MM.1S (cell line): ENCODE results near the gene NPAS1.

ENCODE experiments used
- DNase-seq: peaks from one replicate; pipeline ENCODE4 v3.0.0-alpha.2; 2015
- H2AFZ ChIP-seq: fragments of 300-600 bp; sonication (generic); 2 replicates; pipeline ENCODE4 v1.6.0; 2016; ENCODE audit warnings: antibody characterized with exemption, low read length
- H3F3A ChIP-seq: fragments of 300-600 bp; sonication (generic); 2 replicates; pipeline ENCODE4 v1.6.1; 2016; ENCODE audit warnings: mild to moderate bottlenecking, antibody characterized with exemption, low read length, moderate library complexity, mixed read lengths; ENCODE audit not compliant: insufficient read depth
- H3K27ac ChIP-seq: fragments of 300-600 bp; sonication (generic); 2 replicates; pipeline ENCODE4 v1.5.1; 2016; ENCODE audit warnings: mild to moderate bottlenecking, low read length
- H3K27me3 ChIP-seq: fragments of 300-600 bp; sonication (generic); replicated peaks from 2 replicates; pipeline ENCODE4 v1.6.0; 2016; ENCODE audit warnings: low read length; ENCODE audit not compliant: insufficient read depth
- H3K36me3 ChIP-seq: fragments of 300-600 bp; sonication (generic); replicated peaks from 2 replicates; pipeline ENCODE4 v1.6.1; 2016; ENCODE audit warnings: mild to moderate bottlenecking, low read length, mixed read lengths; ENCODE audit not compliant: insufficient read depth
- H3K4me1 ChIP-seq: fragments of 300-600 bp; sonication (generic); 2 replicates; pipeline ENCODE4 v1.6.1; 2016; ENCODE audit warnings: low read length, mixed read lengths
- H3K4me2 ChIP-seq: fragments of 300-600 bp; sonication (generic); 2 replicates; pipeline ENCODE4 v1.6.0; 2016; ENCODE audit warnings: low read depth, low read length
- H3K4me3 ChIP-seq: fragments of 300-600 bp; sonication (generic); 2 replicates; pipeline ENCODE4 v1.5.1; 2016; ENCODE audit warnings: low read length, mixed read lengths
- H3K79me2 ChIP-seq: fragments of 300-600 bp; sonication (generic); 2 replicates; pipeline ENCODE4 v1.6.1; 2016; ENCODE audit warnings: mixed run types, low read length, mixed read lengths
- H3K9ac ChIP-seq: fragments of 300-600 bp; sonication (generic); 2 replicates; pipeline ENCODE4 v1.6.1; 2016; ENCODE audit warnings: low read length, mixed read lengths
- H3K9me2 ChIP-seq: fragments of 300-600 bp; sonication (generic); replicated peaks from 2 replicates; pipeline ENCODE4 v1.6.1; 2016; ENCODE audit warnings: mild to moderate bottlenecking, low read length, mixed read lengths; ENCODE audit not compliant: insufficient read depth
- H3K9me3 ChIP-seq: fragments of 300-600 bp; sonication (generic); replicated peaks from 2 replicates; pipeline ENCODE4 v1.6.1; 2016; ENCODE audit warnings: mild to moderate bottlenecking, low read length, mixed read lengths; ENCODE audit not compliant: insufficient read depth
- H4K20me1 ChIP-seq: fragments of 300-600 bp; sonication (generic); 2 replicates; pipeline ENCODE4 v1.6.1; 2016; ENCODE audit warnings: mild to moderate bottlenecking, low read length, moderate library complexity, mixed read lengths; ENCODE audit not compliant: insufficient read depth
- CTCF ChIP-seq: fragments of 300-600 bp; sonication (generic); IDR thresholded peaks from 2 replicates; pipeline ENCODE4 v1.5.1; 2016; ENCODE audit warnings: antibody characterized with exemption, low read length, mixed read lengths
- EZH2 ChIP-seq: fragments of 300-600 bp; sonication (generic); optimal IDR thresholded peaks from 2 replicates; pipeline ENCODE3; 2017; ENCODE audit warnings: low read depth, mild to moderate bottlenecking, antibody characterized with exemption, low read length, mixed read lengths
- EZH2phosphoT487 ChIP-seq: fragments of 300-600 bp; sonication (generic); IDR thresholded peaks from 2 replicates; pipeline ENCODE4 v1.6.1; 2018; ENCODE audit warnings: antibody characterized with exemption, low read length

Gene NPAS1

GRCh38 chr19:47093841-47094240 is 74.2 kb downstream of the NPAS1 start:
- H3F3A ChIP-seq, result no peaks in the 10 kb centered on the region
- no peaks in the 10 kb centered on the region; the same call in none of the 2 replicates for H3K36me3 ChIP-seq
- no peak for DNase-seq
- no peak overlapping the region for H3K9ac ChIP-seq
- H3K27me3 ChIP-seq, result no peaks in the 10 kb centered on the region
- H4K20me1 ChIP-seq, result no peaks in the 10 kb centered on the region
- no peak overlapping the region for H2AFZ ChIP-seq
- H3K27ac ChIP-seq, result no peak overlapping the region
- no peak overlapping the region for H3K4me2 ChIP-seq
- H3K4me1 ChIP-seq, result no peaks in the 10 kb centered on the region
- peaks cover 63% of the 10 kb centered on the region for H3K79me2 ChIP-seq
- H3K4me3 ChIP-seq, result no peak overlapping the region
- TF ChIP-seq EZH2 (no peak), CTCF (no peak), EZH2phosphoT487 (no peak)
- H3K9me2 ChIP-seq, result no peaks in the 10 kb centered on the region
- H3K9me3 ChIP-seq, result no peaks in the 10 kb centered on the region

GRCh38 chr19:47094557-47095475 is 75.2 kb downstream of the NPAS1 start:
- H3F3A ChIP-seq, result no peaks in the 10 kb centered on the region
- no peak overlapping the region for H3K27ac ChIP-seq
- H3K9me3 ChIP-seq, result no peaks in the 10 kb centered on the region
- H3K4me2 ChIP-seq, result no peak overlapping the region
- H3K9me2 ChIP-seq, result no peaks in the 10 kb centered on the region
- no peaks in the 10 kb centered on the region; the same call in none of the 2 replicates for H3K36me3 ChIP-seq
- DNase-seq, result no peak
- no peak for TF ChIP-seq EZH2phosphoT487
- no peak for TF ChIP-seq EZH2
- TF ChIP-seq CTCF, result no peak
- H3K79me2 ChIP-seq, result peaks cover 72% of the 10 kb centered on the region
- H3K4me3 ChIP-seq, result no peak overlapping the region
- no peaks in the 10 kb centered on the region for H4K20me1 ChIP-seq
- no peaks in the 10 kb centered on the region for H3K27me3 ChIP-seq
- H3K9ac ChIP-seq, result no peak overlapping the region
- H3K4me1 ChIP-seq, result no peaks in the 10 kb centered on the region
- no peak overlapping the region for H2AFZ ChIP-seq
